GM10248 (cell line): ENCODE data around the gene RPH3AL.

Source experiments
- CTCF ChIA-PET: fragments of 300-600 bp; sonication (Branson Sonifier 250); formaldehyde crosslinking; extraction: SDS; loops from one replicate; lab custom pipeline; 2021; ENCODE audit warnings: antibody characterized with exemption; lab: Yijun Ruan, JAX
- POLR2A ChIA-PET: fragments of 350-650 bp; sonication (Branson Sonifier 250); formaldehyde crosslinking; extraction: SDS; loops from one replicate; lab custom pipeline; 2020; ENCODE audit warnings: antibody characterized with exemption; lab: Yijun Ruan, JAX
- DNase-seq: peaks from one replicate; pipeline ENCODE4 v3.0.0; 2012; ENCODE audit errors: extremely low spot score
- TF ChIP-seq, protein P1 (sequence below): IDR thresholded peaks from 2 replicates; pipeline ENCODE4 v1.5.1; 2012; ENCODE audit warnings: mild to moderate bottlenecking, low read depth; ENCODE audit errors: extremely low read depth, missing control alignments, control extremely low read depth

The RPH3AL gene

DNA sequence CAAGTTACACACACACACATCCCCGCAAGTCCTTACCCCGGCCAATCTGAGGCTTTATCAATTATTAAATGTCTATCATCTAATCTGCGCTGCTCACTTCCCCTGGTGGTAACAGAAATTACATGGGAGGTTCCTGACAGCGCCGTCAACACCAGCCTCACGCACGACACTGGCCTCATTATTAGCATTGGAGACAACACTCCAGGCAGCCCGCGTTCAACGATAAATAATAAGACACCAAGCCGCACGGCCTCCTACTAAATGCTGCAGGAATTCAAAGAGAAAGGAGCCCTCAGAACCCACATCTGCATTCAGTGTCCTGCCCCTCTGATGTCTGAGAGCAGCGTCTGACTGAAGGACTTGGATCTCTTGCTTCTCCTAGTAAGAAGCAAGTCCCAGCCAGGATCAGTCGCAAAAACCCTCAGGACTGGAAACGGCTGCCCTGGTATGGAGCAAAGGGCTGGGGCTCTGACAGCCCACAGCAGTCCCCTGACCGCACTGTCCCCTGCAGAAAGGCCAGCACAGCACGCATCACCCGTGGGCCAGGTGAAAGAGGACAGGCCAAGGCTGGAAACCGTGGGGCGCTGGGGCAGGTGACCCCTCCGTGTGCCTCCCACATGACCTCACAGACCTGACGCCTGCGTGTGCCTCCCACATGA is 7.6 kb upstream of the RPH3AL start:
- POLR2A ChIA-PET: no interaction called here
- no peak for DNase-seq
- CTCF ChIA-PET: no interaction called here
- TF ChIP-seq, protein P1, sequence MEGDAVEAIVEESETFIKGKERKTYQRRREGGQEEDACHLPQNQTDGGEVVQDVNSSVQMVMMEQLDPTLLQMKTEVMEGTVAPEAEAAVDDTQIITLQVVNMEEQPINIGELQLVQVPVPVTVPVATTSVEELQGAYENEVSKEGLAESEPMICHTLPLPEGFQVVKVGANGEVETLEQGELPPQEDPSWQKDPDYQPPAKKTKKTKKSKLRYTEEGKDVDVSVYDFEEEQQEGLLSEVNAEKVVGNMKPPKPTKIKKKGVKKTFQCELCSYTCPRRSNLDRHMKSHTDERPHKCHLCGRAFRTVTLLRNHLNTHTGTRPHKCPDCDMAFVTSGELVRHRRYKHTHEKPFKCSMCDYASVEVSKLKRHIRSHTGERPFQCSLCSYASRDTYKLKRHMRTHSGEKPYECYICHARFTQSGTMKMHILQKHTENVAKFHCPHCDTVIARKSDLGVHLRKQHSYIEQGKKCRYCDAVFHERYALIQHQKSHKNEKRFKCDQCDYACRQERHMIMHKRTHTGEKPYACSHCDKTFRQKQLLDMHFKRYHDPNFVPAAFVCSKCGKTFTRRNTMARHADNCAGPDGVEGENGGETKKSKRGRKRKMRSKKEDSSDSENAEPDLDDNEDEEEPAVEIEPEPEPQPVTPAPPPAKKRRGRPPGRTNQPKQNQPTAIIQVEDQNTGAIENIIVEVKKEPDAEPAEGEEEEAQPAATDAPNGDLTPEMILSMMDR: no peak

DNA sequence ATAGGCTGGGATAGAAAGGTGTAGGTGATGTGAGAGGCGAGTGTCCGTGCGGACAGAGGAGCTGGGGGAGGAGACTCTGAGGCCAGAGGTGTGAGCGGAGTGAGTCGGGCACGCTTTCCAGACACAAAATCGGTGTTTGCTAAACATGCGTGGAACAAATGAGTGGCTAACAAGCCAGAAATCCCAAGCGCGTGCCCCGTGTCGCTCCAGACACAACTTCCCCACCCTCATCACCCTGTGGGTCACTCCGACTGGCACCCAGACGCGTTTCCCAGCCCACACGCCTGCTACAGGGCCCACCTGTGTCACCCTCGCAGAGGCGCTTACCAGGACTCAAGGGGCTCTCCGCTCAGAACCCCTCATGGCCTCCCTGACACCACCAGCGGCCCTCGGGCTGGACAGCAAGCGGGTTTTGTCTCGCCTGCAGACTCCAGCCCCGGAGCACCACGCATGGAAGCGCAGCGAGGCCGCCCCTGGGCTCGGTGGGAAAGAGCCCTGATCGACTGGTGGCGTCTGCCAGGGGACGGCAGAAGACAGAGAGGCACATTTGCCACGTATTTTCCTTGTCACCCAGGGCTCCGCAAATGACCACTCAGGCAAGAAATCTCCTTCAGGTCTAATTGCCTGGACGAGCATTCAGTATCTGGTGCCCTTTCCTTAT is 6.0 kb upstream of the RPH3AL start:
- CTCF ChIA-PET: no interaction called here

GRCh38 chr17:357644-358043 is 5.0 kb upstream of the RPH3AL start:
- CTCF ChIA-PET: no interaction called here
- TF ChIP-seq, protein P1: no peak
- no peak for DNase-seq
- POLR2A ChIA-PET: no interaction called here

More for the DNA sequence above, 6.0 kb upstream of the RPH3AL start:
- no peak for DNase-seq
- POLR2A ChIA-PET: no interaction called here
- TF ChIP-seq, protein P1: no peak

GRCh38 chr17:356671-357434 is 4.2 kb upstream of the RPH3AL start:
- no peak for DNase-seq
- POLR2A ChIA-PET: no interaction called here
- TF ChIP-seq, protein P1: no peak
- CTCF ChIA-PET: no interaction called here

DNA sequence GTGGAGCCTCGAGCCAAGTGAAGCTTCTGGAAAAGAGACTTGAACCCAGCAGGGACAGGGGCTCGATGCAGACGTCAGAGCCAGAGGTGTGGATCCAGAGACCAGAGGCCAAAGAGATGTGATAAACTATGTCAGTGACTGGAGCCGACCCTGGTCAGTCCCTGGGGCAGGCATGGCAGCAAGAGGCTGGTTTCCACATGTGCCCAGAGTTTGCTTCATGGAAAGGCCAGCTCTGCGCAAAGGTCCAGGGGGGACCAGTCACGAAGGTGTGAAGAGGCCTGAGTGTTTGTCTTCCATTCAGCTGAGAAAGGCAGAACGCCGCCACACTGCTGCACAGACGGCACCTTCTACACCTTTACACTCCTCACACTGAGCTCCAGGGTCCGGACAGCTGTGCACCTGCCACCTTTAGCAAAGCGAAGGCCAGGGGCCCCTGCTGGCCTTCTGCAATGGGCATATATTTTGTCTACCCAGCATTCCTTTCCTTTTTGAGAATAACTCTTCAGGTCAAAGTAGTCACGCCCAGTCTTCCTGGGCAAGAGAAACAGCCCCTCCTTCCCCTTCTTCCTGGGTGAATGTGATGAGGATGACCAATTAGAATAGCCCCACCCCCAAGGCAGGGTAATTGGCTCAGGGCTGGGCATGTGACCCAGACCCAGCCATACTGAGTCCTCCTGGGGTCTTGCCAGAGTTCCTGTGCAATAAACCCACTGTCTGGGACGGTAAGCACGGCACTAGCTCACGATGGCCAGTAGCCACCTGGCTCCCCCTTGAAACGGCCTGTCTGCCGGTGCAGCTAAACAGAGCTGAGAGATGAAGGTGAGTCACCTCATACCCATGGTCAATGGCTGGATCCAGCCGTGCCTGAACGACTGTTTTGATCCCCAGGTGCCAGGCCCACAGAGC is 2.3 kb upstream of the RPH3AL start:
- CTCF ChIA-PET: no interaction called here
- TF ChIP-seq, protein P1: no peak
- POLR2A ChIA-PET: no interaction called here
- no peak for DNase-seq

GRCh38 chr17:353838-354234 is 1.2 kb upstream of the RPH3AL start:
- TF ChIP-seq, protein P1: no peak
- CTCF ChIA-PET: no interaction called here
- POLR2A ChIA-PET: no interaction called here

More at GRCh38 chr17:353838-354234, 1.2 kb upstream of the RPH3AL start:
- DNase-seq: no peak
